PFSK-1 (cell line): Measurements from ENCODE around the gene ERCC6.

Experiments used
- POLR2AphosphoS5 ChIP-seq: IDR thresholded peaks from 2 replicates; pipeline ENCODE4 v1.6.1; 2012; ENCODE audit warnings: low read depth, mild to moderate bottlenecking, control low read depth, low read length, moderate library complexity
- SIN3A ChIP-seq: IDR thresholded peaks from 2 replicates; pipeline ENCODE4 v1.6.1; 2012; ENCODE audit warnings: mild to moderate bottlenecking, low read length, moderate library complexity, borderline replicate concordance; ENCODE audit not compliant: insufficient read depth

GRCh38 chr10:49527061-49527460 lies 11.9 kb downstream of the ERCC6 start:
- no peak for TF ChIP-seq POLR2AphosphoS5
- TF ChIP-seq SIN3A = no peak
